Lung (tissue), 12 donors: ENCODE results near the gene LEO1. TPM values are rescaled to one million over a fixed set of nuclear protein-coding genes. Genes with fewer than 3 reads are reported as not detected.

Experiments used
- ATAC-seq: fragments of 200-7000 bp; cut with Tn5 transposase; one replicate; pipeline ENCODE4 v1.9.1; 2020; ENCODE audit warnings: moderate number of reproducible peaks; ENCODE audit not compliant: insufficient read depth, low FRiP score
- DNase-seq, 3 donors: peaks; one replicate each; pipeline ENCODE4 v3.0.0-alpha.2; 2013 to 2017
- H3K27ac ChIP-seq, 2 donors: one replicate each; pipeline ENCODE4 v1.5.1; 2013; ENCODE audit warnings: mild to moderate bottlenecking in 2 of 2, moderate library complexity in 2 of 2, control low read depth in 1 of 2, inconsistent platforms in 1 of 2, low read depth in 1 of 2, low read length in 1 of 2
- H3K27me3 ChIP-seq, 3 donors: one replicate each; pipeline ENCODE4 v1.5.1; 2013; ENCODE audit warnings: low read length in 2 of 3; ENCODE audit not compliant: control insufficient read depth in 3 of 3, insufficient read depth in 3 of 3
- H3K36me3 ChIP-seq, 4 donors: one replicate each; pipeline ENCODE4 v1.5.1; 2013; ENCODE audit warnings: low read length in 4 of 4, mild to moderate bottlenecking in 1 of 4, moderate library complexity in 1 of 4; ENCODE audit not compliant: control insufficient read depth in 4 of 4, insufficient read depth in 4 of 4
- H3K4me1 ChIP-seq, 5 donors: one replicate each; pipeline ENCODE4 v1.5.1; 2013; ENCODE audit warnings: low read length in 5 of 5, mild to moderate bottlenecking in 2 of 5, moderate library complexity in 1 of 5; ENCODE audit not compliant: control insufficient read depth in 5 of 5, insufficient read depth in 5 of 5
- H3K4me3 ChIP-seq: one replicate; pipeline ENCODE4 v1.5.1; 2013; ENCODE audit warnings: mild to moderate bottlenecking, control low read depth, moderate library complexity
- H3K9ac ChIP-seq, 2 donors: one replicate each; pipeline ENCODE4 v1.5.1; 2013; ENCODE audit warnings: low read length in 2 of 2, control low read depth in 1 of 2; ENCODE audit not compliant: insufficient read depth in 1 of 2
- H3K9me3 ChIP-seq, 4 donors: one replicate each; pipeline ENCODE4 v1.5.1; 2013; ENCODE audit warnings: low read length in 3 of 4, mild to moderate bottlenecking in 1 of 4, moderate library complexity in 1 of 4; ENCODE audit not compliant: control insufficient read depth in 4 of 4, insufficient read depth in 3 of 4
- WGBS, 2 donors: extraction: QIAGEN DNeasy Blood & Tissue Kit; methylation state at CpG; one replicate each; pipeline ENCODE4 v1.1.7; 2013; 5-methylcytosine and 5-hydroxymethylcytosine counted together
- polyA plus RNA-seq, 2 donors: library from polyadenylated mRNA; stranded (reverse); fragments of 200-250 nt; gene quantifications; one replicate each; pipeline ENCODE4 v1.2.1, GENCODE V29; 2013
- total RNA-seq, 2 donors: library from RNA; depleted of rRNA in 1 of 2; stranded (reverse); fragments of >200 nt in 1 of 2; gene quantifications; one replicate each; pipeline ENCODE4 v1.2.1, GENCODE V29; 2014 to 2021
- TF ChIP-seq, protein P1 (sequence below): IDR thresholded peaks from 2 replicates; pipeline ENCODE4 v1.5.1; 2012; ENCODE audit warnings: mild to moderate bottlenecking; ENCODE audit errors: control extremely low read depth, extremely low read depth
- donor health status: control.
- donor health status: control.
- donor health status: Bipolar disorder and iron deficiency.
- donor health status: healthy.
- donor health status: DM: yes; HTN: yes; CAD: no.

Gene LEO1
- total and polyA plus RNA-seq, 4 donors, result 7.1 to 25.4 (median 12.3) TPM

DNA sequence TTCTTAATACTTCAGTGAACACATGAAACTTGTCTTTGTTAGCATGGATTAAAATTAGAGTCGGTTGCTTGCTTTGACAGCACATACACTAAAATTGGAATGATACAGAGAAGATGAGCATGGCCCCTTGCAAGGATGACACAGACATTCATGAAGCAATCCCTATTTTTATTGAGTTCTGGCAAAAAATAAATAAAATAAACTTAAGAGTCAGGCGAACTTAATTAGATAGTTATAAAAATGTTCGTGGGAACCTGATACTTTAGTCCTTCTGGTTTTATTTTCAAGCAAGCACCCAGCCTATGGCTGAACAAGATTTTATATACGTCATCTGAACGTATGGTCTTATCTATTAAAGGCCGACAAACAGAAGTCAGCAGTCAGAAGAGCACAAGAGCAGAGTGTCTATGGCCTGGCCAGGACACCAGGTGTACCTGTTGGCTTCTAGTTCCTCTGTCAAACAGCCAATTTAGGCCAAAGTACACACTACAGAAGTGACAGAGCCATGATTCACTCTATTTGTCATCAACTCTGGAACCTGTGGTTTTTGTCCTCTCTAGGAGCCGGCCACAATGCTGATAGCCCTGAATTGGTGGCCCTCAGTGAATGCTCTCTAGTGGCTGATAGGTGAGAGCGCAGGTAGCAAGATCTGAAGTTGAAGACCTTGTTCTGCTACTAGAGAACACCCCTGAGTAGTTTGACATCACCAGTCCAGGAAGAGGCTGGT lies 64.3 kb downstream of the LEO1 start:
- Histone ChIP-seq H3K27ac (no peak overlapping the region), H3K9me3 (no peaks in the 10 kb centered on the region), H3K4me1 (peaks cover 0 to 5% (median 0%) of the 10 kb centered on the region in 5 donors), H3K9ac (no peak overlapping the region), H3K27me3 (no peaks in the 10 kb centered on the region), H3K36me3 (peaks cover 3 to 34% (median 22%) of the 10 kb centered on the region in 4 donors), H3K4me3 (no peak overlapping the region)
- ATAC-seq (peak; percentile 87), DNase-seq (no peak)
- WGBS, 2 donors, result 68 to 90% methylated on average over 8 of the region's 8 CpGs
- TF ChIP-seq, protein P1, sequence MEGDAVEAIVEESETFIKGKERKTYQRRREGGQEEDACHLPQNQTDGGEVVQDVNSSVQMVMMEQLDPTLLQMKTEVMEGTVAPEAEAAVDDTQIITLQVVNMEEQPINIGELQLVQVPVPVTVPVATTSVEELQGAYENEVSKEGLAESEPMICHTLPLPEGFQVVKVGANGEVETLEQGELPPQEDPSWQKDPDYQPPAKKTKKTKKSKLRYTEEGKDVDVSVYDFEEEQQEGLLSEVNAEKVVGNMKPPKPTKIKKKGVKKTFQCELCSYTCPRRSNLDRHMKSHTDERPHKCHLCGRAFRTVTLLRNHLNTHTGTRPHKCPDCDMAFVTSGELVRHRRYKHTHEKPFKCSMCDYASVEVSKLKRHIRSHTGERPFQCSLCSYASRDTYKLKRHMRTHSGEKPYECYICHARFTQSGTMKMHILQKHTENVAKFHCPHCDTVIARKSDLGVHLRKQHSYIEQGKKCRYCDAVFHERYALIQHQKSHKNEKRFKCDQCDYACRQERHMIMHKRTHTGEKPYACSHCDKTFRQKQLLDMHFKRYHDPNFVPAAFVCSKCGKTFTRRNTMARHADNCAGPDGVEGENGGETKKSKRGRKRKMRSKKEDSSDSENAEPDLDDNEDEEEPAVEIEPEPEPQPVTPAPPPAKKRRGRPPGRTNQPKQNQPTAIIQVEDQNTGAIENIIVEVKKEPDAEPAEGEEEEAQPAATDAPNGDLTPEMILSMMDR, result no peak

DNA sequence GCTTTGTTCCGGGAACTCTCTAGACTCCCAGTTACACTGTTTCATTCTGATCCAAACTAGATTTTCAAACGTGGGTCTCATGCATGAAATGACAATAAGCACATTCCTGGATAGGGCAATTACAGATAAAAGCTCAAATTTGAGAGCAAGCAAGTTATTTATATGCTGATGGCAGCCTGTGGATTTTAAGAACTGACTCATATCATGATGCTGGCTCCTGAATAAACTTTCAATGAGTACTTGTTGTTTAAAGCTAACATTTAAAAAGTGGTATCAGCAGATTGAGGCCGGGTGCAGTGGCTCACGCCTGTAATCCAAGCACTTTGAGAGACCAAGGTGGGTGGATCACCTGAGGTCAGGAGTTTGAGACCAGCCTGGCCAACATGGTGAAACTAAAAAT lies 66.6 kb downstream of the LEO1 start:
- H3K27me3 ChIP-seq, result no peaks in the 10 kb centered on the region
- H3K27ac ChIP-seq, result no peak overlapping the region
- no peak overlapping the region for H3K4me3 ChIP-seq
- WGBS, 2 donors, result 65 to 83% methylated on average over 4 of the region's 4 CpGs
- ATAC-seq (no peak), DNase-seq (no peak)
- H3K4me1 ChIP-seq, result peaks cover 0 to 5% (median 0%) of the 10 kb centered on the region in 5 donors
- TF ChIP-seq, protein P1, result no peak
- no peak overlapping the region for H3K9ac ChIP-seq
- H3K9me3 ChIP-seq, result no peaks in the 10 kb centered on the region
- H3K36me3 ChIP-seq, result peaks cover 8 to 50% (median 31%) of the 10 kb centered on the region in 4 donors

DNA sequence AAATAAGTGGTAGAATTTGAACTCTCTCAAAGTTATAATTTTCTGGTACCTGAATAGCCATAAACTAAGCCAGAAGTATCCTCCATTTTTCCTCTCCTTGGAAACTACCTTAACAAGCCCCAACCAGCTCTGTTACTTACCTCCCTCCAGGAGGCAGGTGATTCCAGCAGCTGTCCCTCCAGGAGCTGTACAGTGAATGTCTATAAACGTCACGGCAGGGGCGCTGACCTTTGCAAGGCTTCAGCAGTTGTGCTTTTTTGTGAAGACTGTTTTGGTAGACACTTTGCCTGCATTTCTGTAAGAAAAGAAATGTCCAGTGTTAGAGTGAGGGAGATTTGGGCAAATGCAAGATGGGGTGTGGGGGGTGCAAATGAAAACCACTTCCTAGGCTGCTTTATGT lies 67.2 kb downstream of the LEO1 start:
- Histone ChIP-seq H3K4me3 (no peak overlapping the region), H3K9me3 (no peaks in the 10 kb centered on the region), H3K27ac (no peak overlapping the region), H3K9ac (no peak overlapping the region), H3K36me3 (peaks cover 6 to 54% (median 31%) of the 10 kb centered on the region in 4 donors), H3K27me3 (no peaks in the 10 kb centered on the region), H3K4me1 (peaks cover 0 to 5% (median 0%) of the 10 kb centered on the region in 5 donors)
- WGBS, 2 donors, result 89 to 94% methylated on average over 3 of the region's 3 CpGs
- TF ChIP-seq, protein P1, result no peak
- no peak for DNase-seq
- no peak for ATAC-seq
